GM12878 (cell line): Measurements from ENCODE around the gene SLC4A1. TPM values are rescaled to one million over a fixed set of nuclear protein-coding genes. Genes with fewer than 3 reads are reported as not detected.

Experiments
- ATAC-seq: fragments of 200-7000 bp; cut with Tn5 transposase; 3 replicates; pipeline ENCODE4 v1.9.1; 2020; ENCODE audit warnings: mild to moderate bottlenecking, moderate library complexity
- BruUV-seq: library from RNA; stranded (reverse); fragments of 400-500 nt; replicated peaks from 2 replicates; lab custom pipeline; 2021; lab: Mats Ljungman, UMichigan
- CTCF ChIA-PET: fragments of 300-600 bp; sonication (Branson Sonifier 250); formaldehyde crosslinking; extraction: SDS; loops from one replicate; lab custom pipeline; 2021; ENCODE audit warnings: inconsistent platforms; lab: Yijun Ruan, JAX
- POLR2A ChIA-PET: fragments of 350-600 bp; formaldehyde crosslinking; extraction: SDS; loops from one replicate; lab custom pipeline; 2021; ENCODE audit warnings: inconsistent platforms; lab: Charles Lee
- RAD21 ChIA-PET: fragments of 300-600 bp; sonication (Branson Sonifier 250); formaldehyde crosslinking; loops from one replicate; lab custom pipeline; 2023; ENCODE audit warnings: antibody characterized with exemption; ENCODE audit not compliant: unreplicated experiment; lab: Charles Lee
- SMC1A ChIA-PET: fragments of 300-600 bp; sonication (Branson Sonifier 250); formaldehyde crosslinking; loops from one replicate; lab custom pipeline; 2023; ENCODE audit not compliant: unreplicated experiment, uncharacterized antibody; lab: Charles Lee
- DNase-seq: peaks from one replicate; pipeline ENCODE4 v3.0.0-alpha.2; 2011; ENCODE audit warnings: low read depth, low spot score
- FAIRE-seq: peaks from 3 replicates; lab custom pipeline; 2011; peaks lifted over from hg19 to GRCh38; lab: Jason Lieb, UNC
- H2AFZ ChIP-seq: 2 replicates; pipeline ENCODE4 v1.6.0; 2011; ENCODE audit warnings: low read depth, low read length, control low read depth; ENCODE audit not compliant: control insufficient read depth
- H3K27ac ChIP-seq: 2 replicates; pipeline ENCODE4 v1.5.1; 2011; ENCODE audit warnings: control low read depth; ENCODE audit not compliant: control insufficient read depth, insufficient read depth
- H3K27me3 ChIP-seq, 2 experiments: replicated peaks in 1 of 2; 2 replicates each; pipeline versions ENCODE4 v1.6.0 to v1.6.1; 2011; ENCODE audit warnings: low read length in 1 of 2; ENCODE audit not compliant: control insufficient read depth in 2 of 2, insufficient read depth in 2 of 2
- H3K36me3 ChIP-seq, 2 experiments: 2 replicates each; pipeline ENCODE4 v1.5.1; 2011; ENCODE audit warnings: low read length in 1 of 2; ENCODE audit not compliant: control insufficient read depth in 2 of 2, insufficient read depth in 2 of 2
- H3K4me1 ChIP-seq: 2 replicates; pipeline ENCODE4 v1.6.1; 2011; ENCODE audit warnings: mild to moderate bottlenecking, low read length, moderate library complexity, mixed read lengths; ENCODE audit not compliant: control insufficient read depth, insufficient read depth
- H3K4me2 ChIP-seq: 2 replicates; pipeline ENCODE4 v1.6.0; 2011; ENCODE audit warnings: control low read depth; ENCODE audit not compliant: control insufficient read depth, insufficient read depth
- H3K4me3 ChIP-seq: fragments of 200-600 bp; sonication (generic); 2 replicates; pipeline ENCODE4 v1.5.1; 2016
- H3K79me2 ChIP-seq: 2 replicates; pipeline ENCODE4 v1.6.0; 2011; ENCODE audit warnings: low read length; ENCODE audit not compliant: control insufficient read depth, insufficient read depth
- H3K9ac ChIP-seq: 2 replicates; pipeline ENCODE4 v1.8.0; 2011; ENCODE audit warnings: low read length, control low read depth, mixed read lengths; ENCODE audit not compliant: control insufficient read depth, insufficient read depth
- H3K9me3 ChIP-seq: replicated peaks from 3 replicates; pipeline ENCODE4 v1.5.1; 2011; ENCODE audit warnings: mild to moderate bottlenecking, low read length; ENCODE audit not compliant: control insufficient read depth, insufficient read depth
- H4K20me1 ChIP-seq: 2 replicates; pipeline ENCODE4 v1.6.0; 2011; ENCODE audit not compliant: control insufficient read depth, insufficient read depth
- CHD4 ChIP-seq: fragments of 200-600 bp; sonication (generic); IDR thresholded peaks from 2 replicates; pipeline ENCODE4 v1.6.1; 2016; ENCODE audit warnings: mild to moderate bottlenecking
- CREB1 ChIP-seq: IDR thresholded peaks from 2 replicates; pipeline ENCODE4 v1.6.1; 2012; ENCODE audit warnings: low read depth, mild to moderate bottlenecking, inconsistent platforms
- RAD51 ChIP-seq: fragments of 450-650 bp; IDR thresholded peaks from 2 replicates; pipeline ENCODE4 v1.6.1; 2016; ENCODE audit warnings: moderate library complexity, mild to moderate bottlenecking, inconsistent platforms
- RFX5 ChIP-seq: IDR thresholded peaks from 2 replicates; pipeline ENCODE4 v1.6.1; 2011; ENCODE audit warnings: low read depth, low read length, improper control_type of control experiment
- SP1 ChIP-seq: IDR thresholded peaks from one replicate; pipeline ENCODE4 v1.6.1; 2011; ENCODE audit warnings: low read depth, low read length
- STAT1 ChIP-seq: fragments of 450-650 bp; conservative IDR thresholded peaks from 2 replicates; pipeline ENCODE4 v1.6.1; 2014; ENCODE audit warnings: antibody characterized with exemption, mild to moderate bottlenecking
- TARDBP ChIP-seq: IDR thresholded peaks from 2 replicates; pipeline ENCODE4 v1.6.1; 2016; ENCODE audit warnings: borderline replicate concordance
- YY1 ChIP-seq: IDR thresholded peaks from 2 replicates; pipeline ENCODE4 v1.6.1; 2011; ENCODE audit warnings: low read depth, mild to moderate bottlenecking, low read length
- ZNF207 ChIP-seq: fragments of 450-650 bp; IDR thresholded peaks from 2 replicates; pipeline ENCODE4 v1.6.1; 2014; ENCODE audit warnings: antibody characterized with exemption, mild to moderate bottlenecking, borderline replicate concordance
- WGBS: methylation state at CpG from one replicate; pipeline ENCODE4 v1.1.6; 2016; ENCODE audit warnings: low lambda C conversion rate; ENCODE audit not compliant: insufficient replicate concordance, insufficient coverage; ENCODE audit errors: missing lambda C conversion rate; 5-methylcytosine and 5-hydroxymethylcytosine counted together
- in situ Hi-C: fragments of 300-500 bp; cut with MboI; formaldehyde crosslinking; loops from 9 replicates; pipeline ENCODE4 v1.14.3; 2018; ENCODE audit warnings: mixed read lengths
- intact Hi-C: fragments of 100-400 bp; cut with micrococcal nuclease; formaldehyde crosslinking; loops from one replicate; pipeline ENCODE4 v1.14.2; 2022; ENCODE audit not compliant: unreplicated experiment
- polyA plus RNA-seq, 11 experiments: library from polyadenylated mRNA; depleted of rRNA in 4 of 11; unstranded in 6 of 11; stranded (reverse) in 5 of 11; fragments of >200 nt; fragmentation: Nextera tagmentation in 4 of 11; fragmentation: Illumina TruSeq in 1 of 11; extraction: Ambion mirVana in 4 of 11; extraction: Trizol in 1 of 11; gene quantifications; 1 replicate in 1 of 11; 2 replicates in 10 of 11; pipeline versions ENCODE4 v1.2.1 to v1.2.3, GENCODE V29; 2011 to 2016; ENCODE audit warnings: inconsistent platforms in 2 of 11, missing spikeins in 2 of 11, low read depth in 1 of 11
- total RNA-seq, 4 experiments: library from RNA; depleted of rRNA in 3 of 4; stranded (reverse); fragments of >200 nt in 3 of 4; fragmentation: Illumina TruSeq in 1 of 4; extraction: Trizol in 1 of 4; gene quantifications; 2 replicates each; pipeline versions ENCODE4 v1.2.1 to v1.2.3, GENCODE V29; 2013 to 2021
- TF ChIP-seq, protein P1 (sequence below): fragments of 150-350 bp; IDR thresholded peaks from 2 replicates; pipeline ENCODE4 v1.6.1; 2014; ENCODE audit warnings: mild to moderate bottlenecking, low read depth, low read length

SLC4A1 gene
- total and polyA plus RNA-seq, 10 of the 15 experiments (the other 5 are each of a cell fraction or from before 2014, with no cell fraction given), result 0.03 TPM; not detected in 9

GRCh38 chr17:44263345-44263902 is 4.5 kb downstream of the SLC4A1 start:
- intact Hi-C loops, result no loop called here
- BruUV-seq, result no TSS peak
- no peaks in the 10 kb centered on the region for H3K36me3 ChIP-seq
- no peak overlapping the region for H2AFZ ChIP-seq
- SMC1A ChIA-PET, result no interaction called here
- RAD21 ChIA-PET, result no interaction called here
- WGBS, result 48% methylated on average over 7 of the region's 7 CpGs
- H3K4me2 ChIP-seq, result no peak overlapping the region
- POLR2A ChIA-PET, result no interaction called here
- no peak overlapping the region for H3K27ac ChIP-seq
- CTCF ChIA-PET, result no interaction called here
- no peaks in the 10 kb centered on the region for H3K4me1 ChIP-seq
- TF ChIP-seq RFX5 (no peak), RAD51 (no peak), TARDBP (no peak), CHD4 (no peak), SP1 (no peak), STAT1 (no peak), CREB1 (no peak), ZNF207 (no peak), YY1 (no peak)
- TF ChIP-seq, protein P1, sequence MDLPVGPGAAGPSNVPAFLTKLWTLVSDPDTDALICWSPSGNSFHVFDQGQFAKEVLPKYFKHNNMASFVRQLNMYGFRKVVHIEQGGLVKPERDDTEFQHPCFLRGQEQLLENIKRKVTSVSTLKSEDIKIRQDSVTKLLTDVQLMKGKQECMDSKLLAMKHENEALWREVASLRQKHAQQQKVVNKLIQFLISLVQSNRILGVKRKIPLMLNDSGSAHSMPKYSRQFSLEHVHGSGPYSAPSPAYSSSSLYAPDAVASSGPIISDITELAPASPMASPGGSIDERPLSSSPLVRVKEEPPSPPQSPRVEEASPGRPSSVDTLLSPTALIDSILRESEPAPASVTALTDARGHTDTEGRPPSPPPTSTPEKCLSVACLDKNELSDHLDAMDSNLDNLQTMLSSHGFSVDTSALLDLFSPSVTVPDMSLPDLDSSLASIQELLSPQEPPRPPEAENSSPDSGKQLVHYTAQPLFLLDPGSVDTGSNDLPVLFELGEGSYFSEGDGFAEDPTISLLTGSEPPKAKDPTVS, result no peak
- no peaks in the 10 kb centered on the region for H4K20me1 ChIP-seq
- H3K27me3 ChIP-seq, result no peaks in the 10 kb centered on the region; a peak in 1 of 4 replicates
- no peak overlapping the region for H3K4me3 ChIP-seq
- no peak for FAIRE-seq
- ATAC-seq, result no peak
- H3K79me2 ChIP-seq, result no peaks in the 10 kb centered on the region
- in situ Hi-C loops, result no loop called here
- H3K9ac ChIP-seq, result no peak overlapping the region
- H3K9me3 ChIP-seq, result no peaks in the 10 kb centered on the region
- DNase-seq, result no peak
